ENCODE results near the gene SMARCAL1. TPM values are rescaled to one million over a fixed set of nuclear protein-coding genes. Genes with fewer than 3 reads are reported as not detected.

The SMARCAL1 gene
- total and polyA plus RNA-seq, 2 of the 4 experiments (the other 2 are of a cell fraction): 13.6 to 21.0 TPM

- ChIA-PET CTCF (no interaction called here), POLR2A (ENCODE audit: unreplicated experiment) (no interaction called here)
- H4K91ac ChIP-seq (ENCODE audit: insufficient read depth, low read depth, low read length): no peak overlapping the region
- no peak for ATAC-seq (ENCODE audit: low read depth)
- H3K56ac ChIP-seq (ENCODE audit: extremely low read depth, insufficient read depth, low read length): no peak overlapping the region
- no peaks in the 10 kb centered on the region for H3K9me3 ChIP-seq (ENCODE audit: control insufficient read depth, insufficient read depth, low read length)
- no peaks in the 10 kb centered on the region for H3K27me3 ChIP-seq (ENCODE audit: control insufficient read depth, insufficient read depth, low read length)
- no peak overlapping the region for H2BK120ac ChIP-seq (ENCODE audit: low read depth, low read length)
- no peak overlapping the region for H3K18ac ChIP-seq (ENCODE audit: low read depth, low read length)
- intact Hi-C loops (cut with micrococcal nuclease) (no loop called here), in situ Hi-C loops (cut with MboI; ENCODE audit: low sequenced_read_pairs) (loop anchor here (25.0 kb wide), 1 partner anchor 1008 kb away; no protein-coding TSS in a partner anchor), dilution Hi-C loops (cut with HindIII; ENCODE audit: low sequenced_read_pairs, unreplicated experiment) (loop anchor here (25.0 kb wide), 2 partner anchors 158 to 1008 kb away; no protein-coding TSS in a partner anchor)
- H2AK5ac ChIP-seq (ENCODE audit: low read depth, low read length): no peak overlapping the region
- H2BK15ac ChIP-seq (ENCODE audit: low read depth, low read length): no peak overlapping the region
- H2BK5ac ChIP-seq (ENCODE audit: low read depth, low read length, poor library complexity, severe bottlenecking): no peak overlapping the region
- DNase-seq: no peak
- no peak overlapping the region for H2BK20ac ChIP-seq (ENCODE audit: low read depth, low read length)
- peaks cover 41 to 71% of the 10 kb centered on the region in 2 experiments for H3K79me1 ChIP-seq (ENCODE audit: low read depth in 1 of 2, low read length in 2 of 2)
- H3K14ac ChIP-seq (replicated peaks; ENCODE audit: low read depth, low read length): no peak overlapping the region
- H3K9me1 ChIP-seq (ENCODE audit: insufficient read depth, low read length): peaks cover 19% of the 10 kb centered on the region
- H3K9ac ChIP-seq (ENCODE audit: low read depth, low read length): no peak overlapping the region
- no peak overlapping the region for H4K8ac ChIP-seq (ENCODE audit: low read depth in 2 of 2, low read length in 2 of 2)
- BruUV-seq (replicated peaks): no TSS peak
- no peak overlapping the region for H2AFZ ChIP-seq (replicated peaks; ENCODE audit: low read length, poor library complexity)
- TF ChIP-seq RFX5 (IDR thresholded peaks at IDR 0.05; ENCODE audit: low read depth, low read length): no peak
- TF ChIP-seq FOS (IDR thresholded peaks at IDR 0.05; ENCODE audit: low read depth, low read length): no peak
- TF ChIP-seq RCOR1 (IDR thresholded peaks at IDR 0.05; ENCODE audit: insufficient replicate concordance, low read length): no peak
- TF ChIP-seq MXI1 (IDR thresholded peaks at IDR 0.05; ENCODE audit: borderline replicate concordance, low read depth, low read length): no peak
- TF ChIP-seq CTCF (conservative IDR thresholded peaks at IDR 0.05; ENCODE audit: low read depth, low read length): no peak
- TF ChIP-seq MAFK (IDR thresholded peaks at IDR 0.05; ENCODE audit: low read depth, low read length): no peak
- TF ChIP-seq SMC3 (IDR thresholded peaks at IDR 0.05; ENCODE audit: low read depth, low read length): no peak
- no peak for TF ChIP-seq MAZ (IDR thresholded peaks at IDR 0.05; ENCODE audit: borderline replicate concordance, low read depth, low read length)
- H3K36me3 ChIP-seq (ENCODE audit: control insufficient read depth, insufficient read depth, low read length): peaks cover 47% of the 10 kb centered on the region
- H4K5ac ChIP-seq (ENCODE audit: low read depth, low read length): no peak overlapping the region
- peaks cover 2% of the 10 kb centered on the region; the same call in 1 of the 2 replicates for H3K4me1 ChIP-seq (ENCODE audit: control insufficient read depth, insufficient read depth, low read length)
- H3K4me2 ChIP-seq (ENCODE audit: low read depth, low read length): no peak overlapping the region
- no peak overlapping the region for H3K4ac ChIP-seq (ENCODE audit: low read depth, low read length)
- H3K23ac ChIP-seq (ENCODE audit: low read depth, low read length): peak overlapping the region; percentile 70
- H3K4me3 ChIP-seq (ENCODE audit: insufficient read depth, low read depth, low read length): no peak overlapping the region
- WGBS, 2 experiments (ENCODE audit: extremely low coverage in 2 of 2, insufficient read length in 1 of 2): no CpG with 5 or more reads among the region's 1 CpG
- H3K27ac ChIP-seq (ENCODE audit: insufficient read depth, low read length): no peak overlapping the region
- H4K20me1 ChIP-seq (ENCODE audit: insufficient read depth, low read length): peaks cover 66% of the 10 kb centered on the region
- H2AK9ac ChIP-seq (replicated peaks; ENCODE audit: low read depth, low read length, poor library complexity): no peak overlapping the region
Observed at GRCh38 chr2:216504376-216504762, 92.1 kb downstream of the SMARCAL1 start.

All from IMR-90 (cell line).